ENCODE measurements around the gene ZFAND6.

- TF ChIP-seq CTCF (IDR thresholded peaks at IDR 0.05; ENCODE audit: low read depth, low read length, missing input control) (peak; percentile 25), RAD21 (IDR thresholded peaks at IDR 0.05) (peak; percentile 54 to 69), GABPA (IDR thresholded peaks at IDR 0.05 in 1 of 2, conservative IDR thresholded peaks at IDR 0.05 in 1 of 2) (no peak), SP1 (IDR thresholded peaks at IDR 0.05) (no peak), MAX (IDR thresholded peaks at IDR 0.05) (no peak)
Measured at GRCh38 chr15:80060356-80061006, 1.0 kb downstream of the ZFAND6 start.

All from liver (tissue), 3 donors.